Islet of Langerhans (tissue), 1 donor: ENCODE data around the gene GALNT14.

Experiments used
- FAIRE-seq: peaks from one replicate; lab custom pipeline; 2011; peaks lifted over from hg19 to GRCh38; lab: Jason Lieb, UNC

GALNT14 gene

GRCh38 chr2:31083234-31083993, 54.8 kb downstream of the GALNT14 start:
- FAIRE-seq, result no peak

- FAIRE-seq, result no peak
Measured at GRCh38 chr2:31082002-31082401, 56.2 kb downstream of the GALNT14 start.

- no peak for FAIRE-seq
Measured at GRCh38 chr2:31081492-31081891, 56.7 kb downstream of the GALNT14 start.

GRCh38 chr2:31080361-31080760, 57.9 kb downstream of the GALNT14 start:
- no peak for FAIRE-seq

- FAIRE-seq, result no peak
Measured at GRCh38 chr2:31079665-31080064, 58.6 kb downstream of the GALNT14 start.

- no peak for FAIRE-seq
Measured at GRCh38 chr2:31078579-31079105, 59.6 kb downstream of the GALNT14 start.

GRCh38 chr2:31078011-31078410, 60.2 kb downstream of the GALNT14 start:
- no peak for FAIRE-seq

GRCh38 chr2:31075941-31076590, 62.2 kb downstream of the GALNT14 start:
- FAIRE-seq, result no peak

- no peak for FAIRE-seq
Measured at GRCh38 chr2:31075431-31075830, 62.8 kb downstream of the GALNT14 start.

- no peak for FAIRE-seq
Measured at GRCh38 chr2:31071741-31072140, 66.5 kb downstream of the GALNT14 start.

GRCh38 chr2:31070339-31071125, 67.7 kb downstream of the GALNT14 start:
- peak; percentile 43 for FAIRE-seq

GRCh38 chr2:31069643-31070325, 68.5 kb downstream of the GALNT14 start:
- no peak for FAIRE-seq

- no peak for FAIRE-seq
Measured at GRCh38 chr2:31067259-31067658, 71.0 kb downstream of the GALNT14 start.

GRCh38 chr2:31066551-31066950, 71.7 kb downstream of the GALNT14 start:
- no peak for FAIRE-seq

GRCh38 chr2:31066086-31066485, 72.2 kb downstream of the GALNT14 start:
- FAIRE-seq, result no peak

- FAIRE-seq, result no peak
Measured at GRCh38 chr2:31065356-31065755, 72.9 kb downstream of the GALNT14 start.

- FAIRE-seq, result peak; percentile 13
Measured at GRCh38 chr2:31060397-31060796, 77.8 kb downstream of the GALNT14 start.

GRCh38 chr2:31058096-31059035, 79.9 kb downstream of the GALNT14 start:
- FAIRE-seq, result no peak

- FAIRE-seq, result no peak
Measured at GRCh38 chr2:31057691-31058090, 80.5 kb downstream of the GALNT14 start.

- FAIRE-seq, result no peak
Measured at GRCh38 chr2:31055938-31056337, 82.3 kb downstream of the GALNT14 start.

GRCh38 chr2:31054842-31055388, 83.3 kb downstream of the GALNT14 start:
- FAIRE-seq, result no peak
